ENCODE measurements around the gene ZMPSTE24. TPM values are rescaled to one million over a fixed set of nuclear protein-coding genes. Genes with fewer than 3 reads are reported as not detected.
"Not testable (repeated sequence)": the region's sequence is repeated elsewhere in the genome, so short reads cannot be mapped to it uniquely, and the experiment has no call there.

The ZMPSTE24 gene
- total and polyA plus RNA-seq, 7 donors, result 12.7 to 60.2 (median 22.2) TPM

DNA sequence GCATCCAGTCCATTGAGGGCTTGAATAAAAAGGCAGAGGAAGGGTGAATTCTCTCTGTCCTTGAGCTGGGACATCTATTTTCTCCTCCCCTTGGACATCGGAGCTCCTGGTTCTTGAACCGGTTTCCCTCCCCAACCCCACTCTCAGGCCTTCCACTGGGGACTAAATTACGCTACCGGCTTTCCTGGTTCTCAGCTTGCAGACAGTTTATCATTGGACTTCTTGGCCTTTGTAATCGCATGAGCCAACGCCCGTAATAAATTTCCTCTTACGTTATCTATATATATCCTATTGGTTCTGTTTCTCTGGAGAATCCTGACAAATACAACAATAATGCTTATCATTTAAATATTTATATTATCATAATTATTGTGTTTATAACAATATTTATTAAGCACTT lies 79.4 kb downstream of the ZMPSTE24 start:
- Histone ChIP-seq H3K4me3 (no peak overlapping the region), H3K27ac (no peak overlapping the region), H3K27me3 (ENCODE audit: insufficient read depth in 3 of 3, low read length in 2 of 3) (no peaks in the 10 kb centered on the region), H3K9me3 (no peaks in the 10 kb centered on the region), H3K36me3 (ENCODE audit: insufficient read depth in 1 of 2, low read depth in 1 of 2) (no peaks in the 10 kb centered on the region), H3K4me1 (no peaks in the 10 kb centered on the region)
- WGBS, 3 donors, result 77 to 87% (median 77%) methylated on average over 8 of the region's 8 CpGs
- TF ChIP-seq, protein P1, sequence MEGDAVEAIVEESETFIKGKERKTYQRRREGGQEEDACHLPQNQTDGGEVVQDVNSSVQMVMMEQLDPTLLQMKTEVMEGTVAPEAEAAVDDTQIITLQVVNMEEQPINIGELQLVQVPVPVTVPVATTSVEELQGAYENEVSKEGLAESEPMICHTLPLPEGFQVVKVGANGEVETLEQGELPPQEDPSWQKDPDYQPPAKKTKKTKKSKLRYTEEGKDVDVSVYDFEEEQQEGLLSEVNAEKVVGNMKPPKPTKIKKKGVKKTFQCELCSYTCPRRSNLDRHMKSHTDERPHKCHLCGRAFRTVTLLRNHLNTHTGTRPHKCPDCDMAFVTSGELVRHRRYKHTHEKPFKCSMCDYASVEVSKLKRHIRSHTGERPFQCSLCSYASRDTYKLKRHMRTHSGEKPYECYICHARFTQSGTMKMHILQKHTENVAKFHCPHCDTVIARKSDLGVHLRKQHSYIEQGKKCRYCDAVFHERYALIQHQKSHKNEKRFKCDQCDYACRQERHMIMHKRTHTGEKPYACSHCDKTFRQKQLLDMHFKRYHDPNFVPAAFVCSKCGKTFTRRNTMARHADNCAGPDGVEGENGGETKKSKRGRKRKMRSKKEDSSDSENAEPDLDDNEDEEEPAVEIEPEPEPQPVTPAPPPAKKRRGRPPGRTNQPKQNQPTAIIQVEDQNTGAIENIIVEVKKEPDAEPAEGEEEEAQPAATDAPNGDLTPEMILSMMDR (IDR thresholded peaks at IDR 0.05), result no peak
- DNase-seq (no peak), ATAC-seq (no peak)
- intact Hi-C loops (cut with DNase I), result loop anchor here (5.0 kb wide), 4 partner anchors 65 to 255 kb away; no protein-coding TSS in a partner anchor

DNA sequence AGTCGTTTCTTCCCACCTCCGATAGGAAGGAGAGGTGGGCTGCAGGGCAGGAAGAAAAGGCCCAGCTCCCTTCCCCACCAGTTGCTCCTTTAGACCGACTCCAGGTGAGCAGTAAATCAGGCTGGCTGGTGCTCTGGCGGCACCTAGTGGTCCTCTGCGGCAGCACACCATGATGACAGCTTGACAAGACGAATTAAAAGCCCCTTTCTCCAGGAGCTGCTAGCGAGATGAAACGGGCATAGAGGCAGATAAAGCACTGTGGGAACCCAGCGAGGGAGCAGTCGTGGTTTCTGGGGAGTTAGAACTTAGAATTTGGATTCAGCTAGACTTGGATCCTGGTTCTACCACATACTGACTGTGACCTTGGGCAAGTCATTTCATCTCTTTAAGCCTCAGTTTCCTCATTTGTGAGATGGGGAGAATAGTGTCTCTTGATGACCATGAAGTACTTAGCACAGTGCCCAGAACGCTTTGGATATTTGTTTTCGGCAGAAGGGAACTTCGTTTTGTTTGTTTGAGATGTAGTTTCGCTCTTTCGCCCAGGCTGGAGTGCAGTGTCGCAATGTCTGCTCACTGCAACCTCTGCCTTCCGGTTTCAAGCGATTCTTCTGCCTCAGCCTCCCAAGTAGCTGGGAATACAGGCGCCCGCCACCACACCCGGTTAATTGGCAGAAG lies 80.8 kb downstream of the ZMPSTE24 start:
- intact Hi-C loops (cut with DNase I), result loop anchor here (2.0 to 5.0 kb wide), 6 partner anchors 63 to 257 kb away; no protein-coding TSS in a partner anchor

DNA sequence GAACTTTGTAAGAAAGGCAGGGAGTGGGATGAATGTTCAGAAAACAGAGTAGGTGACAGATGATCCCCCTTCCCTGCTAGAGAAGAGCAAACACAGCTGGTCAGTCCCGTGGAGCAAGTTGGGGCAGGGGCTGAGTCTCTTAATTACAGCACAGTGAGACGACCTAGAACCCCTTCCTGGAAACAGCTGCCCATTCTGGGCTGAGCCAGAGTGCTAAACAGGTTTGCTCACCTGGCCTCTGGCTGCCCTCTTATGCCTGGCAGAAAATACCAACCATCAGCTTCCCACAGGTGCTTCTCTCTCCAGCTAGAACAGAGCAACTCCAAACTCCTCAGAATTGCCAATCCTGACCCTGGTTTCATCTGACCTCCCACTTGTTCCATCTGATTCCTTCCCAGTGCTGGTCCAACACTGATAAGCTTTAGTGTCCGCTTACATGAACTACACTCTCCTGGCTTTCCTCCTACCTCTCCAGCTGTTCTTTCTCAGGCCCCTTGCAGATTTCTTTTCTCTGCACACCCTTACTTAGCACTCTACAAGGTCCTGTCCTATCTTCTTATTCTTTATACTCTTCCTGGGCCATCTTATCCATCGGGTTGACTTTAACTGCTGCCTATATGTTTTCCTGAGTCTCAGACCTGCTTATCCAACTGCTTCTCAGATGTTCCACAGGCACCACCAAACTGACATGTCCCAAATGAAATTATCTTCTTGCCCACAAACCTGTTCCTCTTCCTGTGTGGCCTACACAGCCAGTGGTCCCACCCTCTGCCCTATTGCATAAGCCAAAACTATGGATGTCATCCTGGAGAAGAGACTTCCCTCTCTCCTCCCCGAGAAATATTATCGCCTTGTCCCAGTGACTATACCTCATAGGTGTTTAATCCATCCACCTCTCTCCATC lies 81.6 kb downstream of the ZMPSTE24 start:
- DNase-seq (no peak), ATAC-seq (peak in 1 of 4 donors; percentile 32)
- H3K27me3 ChIP-seq (ENCODE audit: insufficient read depth in 3 of 3, low read length in 2 of 3), result peaks cover 0 to 7% (median 3%) of the 10 kb centered on the region in 3 donors
- H3K36me3 ChIP-seq (ENCODE audit: insufficient read depth in 1 of 2, low read depth in 1 of 2), result no peaks in the 10 kb centered on the region
- no peaks in the 10 kb centered on the region for H3K9me3 ChIP-seq
- H3K27ac ChIP-seq, result no peak overlapping the region
- TF ChIP-seq, protein P1 (IDR thresholded peaks at IDR 0.05), result no peak
- H3K4me1 ChIP-seq, result no peaks in the 10 kb centered on the region
- no peak overlapping the region for H3K4me3 ChIP-seq
- intact Hi-C loops (cut with DNase I), result loop anchor here (2.0 to 5.0 kb wide), 6 partner anchors 63 to 257 kb away; no protein-coding TSS in a partner anchor
- 54 to 56% (median 55%) methylated on average over 6 of the region's 6 CpGs for WGBS, 3 donors

More for the DNA sequence above, 80.8 kb downstream of the ZMPSTE24 start:
- ATAC-seq (peak; percentile 71 to 94 (median 89)), DNase-seq (peak; percentile 78 to 87)
- Histone ChIP-seq H3K9me3 (no peaks in the 10 kb centered on the region), H3K4me3 (no peak overlapping the region), H3K27me3 (ENCODE audit: insufficient read depth in 3 of 3, low read length in 2 of 3) (peaks cover 0 to 7% (median 3%) of the 10 kb centered on the region in 3 donors), H3K4me1 (no peaks in the 10 kb centered on the region), H3K36me3 (ENCODE audit: insufficient read depth in 1 of 2, low read depth in 1 of 2) (no peaks in the 10 kb centered on the region), H3K27ac (no peak overlapping the region)
- WGBS, 3 donors, result 31 to 37% (median 32%) methylated on average over 21 of the region's 21 CpGs
- TF ChIP-seq, protein P1 (IDR thresholded peaks at IDR 0.05), result peak; percentile 98

DNA sequence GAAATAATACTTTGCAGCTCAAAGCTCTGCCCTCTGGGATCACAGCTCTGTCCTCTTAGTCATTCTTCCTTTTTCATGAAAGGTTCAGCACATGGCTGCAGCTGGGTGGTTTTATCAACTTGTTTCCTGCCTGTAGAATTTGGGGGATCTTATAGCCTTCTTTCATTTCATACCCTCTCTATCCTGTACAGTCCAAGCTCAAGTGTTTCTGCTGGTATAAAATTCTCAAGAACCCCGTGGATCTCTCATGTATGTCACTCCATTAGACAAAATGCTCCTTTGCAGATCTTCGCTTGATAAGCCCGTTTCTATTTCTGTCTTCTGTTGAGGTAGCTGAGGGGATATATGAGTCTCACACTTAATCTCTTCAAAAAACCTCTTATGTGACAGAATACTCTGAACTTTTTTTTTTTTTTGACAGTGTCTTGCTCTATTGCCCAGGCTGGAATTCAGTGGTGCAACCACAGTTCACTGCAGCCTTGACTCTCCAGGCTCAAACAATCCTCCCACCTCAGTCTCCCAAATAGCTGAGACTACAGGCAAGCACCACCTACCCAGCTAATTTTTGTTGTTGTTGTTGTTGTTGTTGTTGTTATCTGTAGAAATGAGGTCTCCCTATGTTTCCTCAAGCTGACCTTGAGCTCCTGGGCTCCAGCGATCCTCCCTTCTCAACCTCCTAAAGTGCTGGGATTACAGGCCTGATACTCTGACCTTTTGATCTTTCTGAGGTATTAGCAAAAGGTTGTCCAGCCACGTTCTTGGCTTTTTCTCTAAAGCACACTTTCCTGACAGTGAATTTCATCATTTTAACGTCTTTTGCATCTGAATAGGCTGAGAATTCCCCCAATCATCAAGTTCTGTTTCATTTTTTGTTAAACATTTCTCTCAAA lies 83.7 kb downstream of the ZMPSTE24 start:
- no peaks in the 10 kb centered on the region for H3K36me3 ChIP-seq (ENCODE audit: insufficient read depth in 1 of 2, low read depth in 1 of 2)
- peaks cover 0 to 7% (median 3%) of the 10 kb centered on the region in 3 donors for H3K27me3 ChIP-seq (ENCODE audit: insufficient read depth in 3 of 3, low read length in 2 of 3)
- H3K4me1 ChIP-seq, result no peaks in the 10 kb centered on the region
- ATAC-seq (no peak), DNase-seq (no peak)
- no peaks in the 10 kb centered on the region for H3K9me3 ChIP-seq
- TF ChIP-seq, protein P1 (IDR thresholded peaks at IDR 0.05), result no peak
- H3K4me3 ChIP-seq, result no peak overlapping the region
- intact Hi-C loops (cut with DNase I), result no loop called here
- 63 to 67% (median 65%) methylated on average over 6 of the region's 6 CpGs for WGBS, 3 donors
- no peak overlapping the region for H3K27ac ChIP-seq

DNA sequence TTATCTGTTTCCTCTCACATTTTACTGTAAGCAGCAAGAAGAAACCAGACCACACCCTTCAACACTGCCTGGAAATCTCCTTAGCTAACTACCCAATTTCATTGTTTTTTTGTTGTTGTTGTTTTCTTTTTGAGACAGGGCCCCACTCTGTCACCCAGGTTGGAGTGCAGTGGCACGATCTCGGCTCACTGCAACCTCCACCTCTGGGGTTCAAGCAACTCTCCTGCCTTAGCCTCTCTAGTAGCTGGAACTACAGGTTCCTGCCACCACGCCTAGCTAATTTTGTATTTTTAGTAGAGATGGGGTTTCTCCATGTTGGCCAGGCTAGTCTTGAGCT lies 84.3 kb downstream of the ZMPSTE24 start:
- DNase-seq; H3K36me3 ChIP-seq (ENCODE audit: insufficient read depth in 1 of 2, low read depth in 1 of 2); H3K27me3 ChIP-seq (ENCODE audit: insufficient read depth in 3 of 3, low read length in 2 of 3); H3K4me1 ChIP-seq; H3K9me3 ChIP-seq; H3K4me3 ChIP-seq; ATAC-seq; H3K27ac ChIP-seq; intact Hi-C loops (cut with DNase I): not testable (repeated sequence)
- 90 to 92% (median 91%) methylated on average over 3 of the region's 3 CpGs for WGBS, 3 donors
